Activated CD8-positive, alpha-beta memory T cell treated with anti-CD3 and anti-CD28 coated beads for 1 hour (primary cell): Measurements from ENCODE around the gene SLC39A2.
"Not testable (repeated sequence)": the region's sequence is repeated elsewhere in the genome, so short reads cannot be mapped to it uniquely, and the experiment has no call there.

Experiments
- DNase-seq, 2 donors: peaks; one replicate each; pipeline ENCODE4 v3.0.0-alpha.2; 2020; ENCODE audit warnings: low read depth in 1 of 2; ENCODE audit errors: extremely low read depth in 1 of 2

The SLC39A2 gene

GRCh38 chr14:21024585-21025370 is 25.7 kb downstream of the SLC39A2 start, which contains the start of gene NDRG2:
Gene NDRG2 (minus strand): TSS chr14:21025061. CDS start chr14:21023315, 1,746 bp downstream.
- peak; percentile 42 to 73 for DNase-seq

- DNase-seq: no peak
Observed at GRCh38 chr14:21025371-21026273, 26.5 kb downstream of the SLC39A2 start.

GRCh38 chr14:21026274-21026987 is 27.3 kb downstream of the SLC39A2 start:
- DNase-seq: no peak

- DNase-seq: no peak
Observed at GRCh38 chr14:21026988-21027315, 27.9 kb downstream of the SLC39A2 start.

GRCh38 chr14:21029917-21030316 is 30.8 kb downstream of the SLC39A2 start, which contains the start of gene TPPP2:
Gene TPPP2 (plus strand): TSS chr14:21030217. CDS start chr14:21030582, 365 bp downstream.
- DNase-seq: no peak

GRCh38 chr14:21030531-21030930 is 31.4 kb downstream of the SLC39A2 start:
- DNase-seq: no peak

GRCh38 chr14:21032326-21033132 is 33.4 kb downstream of the SLC39A2 start:
- DNase-seq: no peak

- DNase-seq: no peak
Observed at GRCh38 chr14:21033133-21033698, 34.1 kb downstream of the SLC39A2 start.

- no peak for DNase-seq
Observed at GRCh38 chr14:21034707-21035106, 35.6 kb downstream of the SLC39A2 start, which contains the start of gene RNASE13. Gene RNASE13 (minus strand): TSS chr14:21034807. CDS start chr14:21034288, 519 bp downstream.

- DNase-seq: no peak
Observed at GRCh38 chr14:21036751-21037150, 37.7 kb downstream of the SLC39A2 start.

- no peak for DNase-seq
Observed at GRCh38 chr14:21037156-21037555, 38.1 kb downstream of the SLC39A2 start.

GRCh38 chr14:21038441-21039422 is 39.6 kb downstream of the SLC39A2 start:
- no peak for DNase-seq

- no peak for DNase-seq
Observed at GRCh38 chr14:21039585-21040369, 40.7 kb downstream of the SLC39A2 start.

- no peak for DNase-seq
Observed at GRCh38 chr14:21040370-21040925, 41.4 kb downstream of the SLC39A2 start.

GRCh38 chr14:21040941-21041340 is 41.8 kb downstream of the SLC39A2 start:
- not testable (repeated sequence) for DNase-seq

- no peak for DNase-seq
Observed at GRCh38 chr14:21041676-21042433, 42.8 kb downstream of the SLC39A2 start, which contains the start of gene RNASE7. Gene RNASE7 (plus strand): TSS chr14:21042362. CDS start chr14:21042993, 631 bp downstream.

GRCh38 chr14:21042918-21043317 is 43.8 kb downstream of the SLC39A2 start:
- no peak for DNase-seq
